ENCODE measurements around the gene CLDN11.

- TF ChIP-seq ZNF341 (tag by site-specific recombination; IDR thresholded peaks at IDR 0.05; ENCODE audit: low read depth) (no peak), PRDM10 (tag by site-specific recombination; IDR thresholded peaks at IDR 0.05) (no peak), ZNF10 (tag by site-specific recombination; IDR thresholded peaks at IDR 0.05) (no peak), CTCF (tag by site-specific recombination; IDR thresholded peaks at IDR 0.05) (no peak), ZBTB17 (tag by site-specific recombination; IDR thresholded peaks at IDR 0.05) (no peak), GLIS1 (tag by site-specific recombination; IDR thresholded peaks at IDR 0.05) (no peak), ZNF571 (tag by site-specific recombination; IDR thresholded peaks at IDR 0.05) (no peak), ZNF416 (tag by site-specific recombination; IDR thresholded peaks at IDR 0.05) (no peak)
- TF ChIP-seq, protein P1, sequence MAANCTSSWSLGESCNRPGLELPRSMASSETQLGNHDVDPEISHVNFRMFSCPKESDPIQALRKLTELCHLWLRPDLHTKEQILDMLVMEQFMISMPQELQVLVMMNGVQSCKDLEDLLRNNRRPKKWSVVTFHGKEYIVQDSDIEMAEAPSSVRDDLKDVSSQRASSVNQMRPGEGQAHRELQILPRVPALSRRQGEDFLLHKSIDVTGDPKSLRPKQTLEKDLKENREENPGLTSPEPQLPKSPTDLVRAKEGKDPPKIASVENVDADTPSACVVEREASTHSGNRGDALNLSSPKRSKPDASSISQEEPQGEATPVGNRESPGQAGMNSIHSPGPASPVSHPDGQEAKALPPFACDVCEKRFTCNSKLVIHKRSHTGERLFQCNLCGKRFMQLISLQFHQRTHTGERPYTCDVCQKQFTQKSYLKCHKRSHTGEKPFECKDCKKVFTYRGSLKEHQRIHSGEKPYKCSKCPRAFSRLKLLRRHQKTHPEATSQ (tag by site-specific recombination; IDR thresholded peaks at IDR 0.05): no peak
Measured at GRCh38 chr3:170476291-170476690, 57.6 kb downstream of the CLDN11 start.

Data from HEK293 (cell line).